Mucosa of descending colon (tissue), 3 donors: Measurements from ENCODE around the gene WFDC11. TPM values are rescaled to one million over a fixed set of nuclear protein-coding genes. Genes with fewer than 3 reads are reported as not detected.

Experiments
- ATAC-seq: fragments of 200-7000 bp; cut with Tn5 transposase; one replicate; pipeline ENCODE4 v1.9.1; 2020; ENCODE audit warnings: mild to moderate bottlenecking, moderate library complexity
- DNase-seq, 3 donors: peaks; one replicate each; pipeline ENCODE4 v3.0.0-alpha.2; 2020
- H3K36me3 ChIP-seq: fragments of 200-600 bp; one replicate; pipeline ENCODE4 v1.8.0; 2021; ENCODE audit warnings: low read depth, mild to moderate bottlenecking
- H3K4me1 ChIP-seq: fragments of 200-600 bp; one replicate; pipeline ENCODE4 v1.8.0; 2021; ENCODE audit warnings: low read depth, mild to moderate bottlenecking
- H3K4me3 ChIP-seq: fragments of 200-600 bp; one replicate; pipeline ENCODE4 v1.8.0; 2021; ENCODE audit warnings: mild to moderate bottlenecking
- H3K9me3 ChIP-seq: fragments of 200-600 bp; one replicate; pipeline ENCODE4 v1.8.0; 2021; ENCODE audit warnings: mild to moderate bottlenecking
- CTCF ChIP-seq: fragments of 200-600 bp; IDR thresholded peaks from one replicate; pipeline ENCODE4 v1.8.0; 2022; ENCODE audit warnings: antibody characterized with exemption, mild to moderate bottlenecking
- intact Hi-C, 2 donors: fragments of 100-400 bp; cut with DNase I in 1 of 2; cut with micrococcal nuclease in 1 of 2; formaldehyde crosslinking; loops; one replicate each; pipeline versions ENCODE4 v1.11.0 to v1.11.1; 2022; cut with DNase I, micrococcal nuclease
- total RNA-seq, 3 donors: library from RNA; stranded (reverse); fragmentation: NEBNext Ultra II Directional in 2 of 3; extraction: Animal tissue kit (Norgen Biotek cat#: 25700) in 2 of 3; gene quantifications; one replicate each; pipeline versions ENCODE4 v1.2.1 to v1.2.4, GENCODE V29; 2021 to 2023
- donor health status: DM: no; HTN: no; CAD: no; lungs with moderate emphysema.
- donor health status: DM: no; HTN: no; CAD: no.
- donor health status: DM: no; HTN: yes; CAD: no.

The WFDC11 gene
- total RNA-seq, 3 donors from 2014 or later = not detected

DNA sequence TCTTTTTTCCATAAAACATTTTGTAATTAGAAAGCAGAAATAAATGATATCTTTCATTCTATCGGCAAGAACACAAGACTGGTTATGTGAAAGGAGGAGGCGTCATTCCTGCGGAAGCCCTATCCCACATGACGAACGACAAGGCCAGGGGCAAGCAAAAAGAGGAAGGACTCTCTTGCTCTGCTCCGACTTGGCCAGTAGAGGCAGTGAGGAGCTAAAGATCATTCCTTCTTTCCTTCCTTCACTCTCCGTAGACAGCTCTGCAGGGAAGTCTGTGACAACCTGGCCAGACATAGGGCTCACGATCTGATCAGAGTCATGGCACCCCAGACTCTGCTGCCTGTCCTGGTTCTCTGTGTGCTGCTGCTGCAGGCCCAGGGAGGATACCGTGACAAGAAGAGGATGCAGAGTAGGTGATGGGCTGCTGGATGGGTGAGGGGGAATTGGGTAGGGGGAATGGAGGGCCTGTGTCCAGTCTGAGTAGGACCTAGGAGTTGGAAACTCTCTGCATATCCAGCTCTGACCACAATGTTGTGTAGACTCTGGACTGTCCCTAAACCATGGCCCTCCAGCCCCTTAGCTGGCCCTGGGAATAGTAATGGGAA is 40.4 kb downstream of the WFDC11 start, which contains the start of gene WFDC10A:
WFDC10A (plus strand) TSS at position 244 of the 605 bp plus-strand sequence; CDS start at position 319, 75 bp downstream.
- no peaks in the 10 kb centered on the region for H3K4me1 ChIP-seq
- H3K36me3 ChIP-seq = no peaks in the 10 kb centered on the region
- peak in 2 of 3 donors; percentile 36 to 57 for DNase-seq
- peak; percentile 69 for TF ChIP-seq CTCF
- ATAC-seq = peak; percentile 97
- intact Hi-C loops = no loop called here
- H3K4me3 ChIP-seq = no peak within 1 kb of the TSS
- H3K9me3 ChIP-seq = no peaks in the 10 kb centered on the region

GRCh38 chr20:45626540-45626939 is 43.5 kb downstream of the WFDC11 start:
- intact Hi-C loops = no loop called here
- no peak for TF ChIP-seq CTCF
- DNase-seq (no peak), ATAC-seq (no peak)
- peaks cover under 1% of the 10 kb centered on the region for H3K4me1 ChIP-seq
- H3K4me3 ChIP-seq = no peak overlapping the region
- H3K36me3 ChIP-seq = no peaks in the 10 kb centered on the region
- no peaks in the 10 kb centered on the region for H3K9me3 ChIP-seq

- intact Hi-C loops = no loop called here
- Histone ChIP-seq H3K9me3 (no peaks in the 10 kb centered on the region), H3K36me3 (no peaks in the 10 kb centered on the region), H3K4me3 (no peak overlapping the region), H3K4me1 (peaks cover 4% of the 10 kb centered on the region)
- DNase-seq (peak in 1 of 3 donors; percentile 74), ATAC-seq (peak; percentile 99)
- no peak for TF ChIP-seq CTCF
These were observed 48.4 kb downstream of the WFDC11 start for GRCh38 chr20:45621593-45621992.

- TF ChIP-seq CTCF = no peak
- Histone ChIP-seq H3K9me3 (no peaks in the 10 kb centered on the region), H3K4me1 (peaks cover 4% of the 10 kb centered on the region), H3K4me3 (no peak overlapping the region), H3K36me3 (no peaks in the 10 kb centered on the region)
- ATAC-seq = no peak
- intact Hi-C loops = no loop called here
- DNase-seq = no peak
These were observed 52.4 kb downstream of the WFDC11 start for GRCh38 chr20:45617591-45617990.

DNA sequence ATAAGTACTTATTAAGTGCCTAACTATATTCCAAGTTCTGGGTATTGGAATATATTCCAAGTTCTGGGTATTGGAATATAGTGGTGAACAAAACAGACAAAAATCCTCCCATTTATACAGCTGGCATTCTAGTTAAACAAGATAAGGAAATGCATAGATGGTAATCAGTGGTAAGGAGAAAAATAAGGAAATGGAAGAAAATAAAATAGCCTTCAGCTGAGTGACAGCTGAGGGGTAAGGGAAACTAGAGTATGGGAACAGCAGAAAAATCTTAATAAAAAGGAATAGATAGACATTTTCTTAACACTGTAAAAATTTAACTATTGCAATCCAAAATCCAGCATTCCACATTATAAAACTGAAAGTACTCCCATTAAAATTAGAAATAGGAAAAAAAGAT is 57.7 kb downstream of the WFDC11 start:
- H3K9me3 ChIP-seq = no peaks in the 10 kb centered on the region
- H3K4me1 ChIP-seq = no peaks in the 10 kb centered on the region
- no peak for TF ChIP-seq CTCF
- no peak overlapping the region for H3K4me3 ChIP-seq
- peak; percentile 66 for ATAC-seq
- no peak for DNase-seq
- intact Hi-C loops = no loop called here
- H3K36me3 ChIP-seq = no peaks in the 10 kb centered on the region
